Natural killer cell (primary cell): ENCODE data around the gene CKLF. TPM values are rescaled to one million over a fixed set of nuclear protein-coding genes. Genes with fewer than 3 reads are reported as not detected.

Source experiments
- ATAC-seq, 3 donors: fragments of 150-1000 bp in 2 of 3; fragments of 200-7000 bp in 1 of 3; cut with Tn5 transposase; 1 replicate in 1 of 3; 2 replicates in 2 of 3; pipeline ENCODE4 v1.10.0; 2021; ENCODE audit warnings: mild to moderate bottlenecking in 2 of 3, moderate library complexity in 2 of 3
- DNase-seq, 2 donors: peaks; one replicate each; pipeline versions ENCODE4 v3.0.0 to v3.0.0-alpha.2; 2013 to 2021; ENCODE audit warnings: mixed read lengths in 1 of 2
- H3K27ac ChIP-seq: one replicate; pipeline ENCODE4 v1.5.1; 2013; ENCODE audit warnings: mild to moderate bottlenecking, low read length
- H3K27me3 ChIP-seq: one replicate; pipeline ENCODE4 v1.6.1; 2013; ENCODE audit warnings: low read length; ENCODE audit not compliant: control insufficient read depth, insufficient read depth
- H3K36me3 ChIP-seq: one replicate; pipeline ENCODE4 v1.6.1; 2013; ENCODE audit warnings: low read length; ENCODE audit not compliant: control insufficient read depth, insufficient read depth
- H3K4me1 ChIP-seq: one replicate; pipeline ENCODE4 v1.6.1; 2013; ENCODE audit warnings: low read length; ENCODE audit not compliant: control insufficient read depth, insufficient read depth
- H3K4me3 ChIP-seq: one replicate; pipeline ENCODE4 v1.5.1; 2013; ENCODE audit warnings: low read length
- H3K9me3 ChIP-seq: one replicate; pipeline ENCODE4 v1.6.1; 2013; ENCODE audit warnings: low read length; ENCODE audit not compliant: control insufficient read depth, insufficient read depth
- H3K27ac Mint-ChIP-seq, 2 donors: one replicate each; pipeline ENCODE4 v1.8.0; 2022; ENCODE audit warnings: mild to moderate bottlenecking in 2 of 2, mixed read lengths in 2 of 2, moderate library complexity in 1 of 2
- H3K27me3 Mint-ChIP-seq, 2 donors: one replicate each; pipeline ENCODE4 v1.8.0; 2022; ENCODE audit warnings: low read depth in 2 of 2, mixed read lengths in 2 of 2
- H3K36me3 Mint-ChIP-seq: one replicate; pipeline ENCODE4 v1.8.0; 2022; ENCODE audit warnings: mixed read lengths
- H3K4me1 Mint-ChIP-seq, 2 donors: one replicate each; pipeline ENCODE4 v1.8.0; 2022; ENCODE audit warnings: mixed read lengths in 2 of 2
- H3K4me3 Mint-ChIP-seq: one replicate; pipeline ENCODE4 v1.8.0; 2022; ENCODE audit warnings: mild to moderate bottlenecking, moderate library complexity, mixed read lengths
- H3K9me3 Mint-ChIP-seq, 2 donors: one replicate each; pipeline ENCODE4 v1.8.0; 2022; ENCODE audit warnings: mixed read lengths in 2 of 2
- CTCF ChIP-seq: fragments of 200-600 bp; IDR thresholded peaks from one replicate; pipeline ENCODE4 v1.8.0; 2022; ENCODE audit warnings: antibody characterized with exemption
- WGBS: methylation state at CpG from one replicate; pipeline ENCODE4 v1.1.7; 2013; ENCODE audit warnings: missing lambda C conversion rate; ENCODE audit not compliant: insufficient coverage; 5-methylcytosine and 5-hydroxymethylcytosine counted together
- intact Hi-C: fragments of 100-400 bp; cut with micrococcal nuclease; formaldehyde crosslinking; loops from one replicate; pipeline ENCODE4 v1.14.2; 2022
- total RNA-seq, 4 donors: library from RNA; stranded (reverse); fragments of 120-200 nt in 1 of 4; gene quantifications; one replicate each; pipeline versions ENCODE4 v1.2.3 to v1.2.4, GENCODE V29; 2013 to 2022

Gene CKLF
- total RNA-seq, 3 donors from 2014 or later (not counting 1 experiment from before 2014, with no cell fraction given): 48.0 to 69.7 (median 54.6) TPM

GRCh38 chr16:66569827-66570405 is 17.5 kb downstream of the CKLF start:
- Histone ChIP-seq H3K4me1 (peaks cover 13% of the 10 kb centered on the region), H3K27me3 (no peaks in the 10 kb centered on the region), H3K4me3 (no peak overlapping the region), H3K9me3 (no peaks in the 10 kb centered on the region), H3K36me3 (peaks cover 28% of the 10 kb centered on the region), H3K27ac (no peak overlapping the region)
- TF ChIP-seq CTCF: no peak
- Mint-ChIP-seq H3K36me3 (peaks cover 8% of the 10 kb centered on the region), H3K9me3 (no peaks in the 10 kb centered on the region), H3K27ac (peak overlapping the region; percentile 71 to 72), H3K4me3 (no peak overlapping the region), H3K27me3 (no peaks in the 10 kb centered on the region), H3K4me1 (peaks cover 18 to 36% of the 10 kb centered on the region in 2 donors)
- intact Hi-C loops: no loop called here
- WGBS: 88% methylated on average over 2 of the region's 3 CpGs
- no peak for DNase-seq
- peak in 1 of 3 donors; percentile 42 for ATAC-seq

GRCh38 chr16:66572356-66572755 is 20.0 kb downstream of the CKLF start:
- Histone ChIP-seq H3K4me3 (no peak overlapping the region), H3K27me3 (no peaks in the 10 kb centered on the region), H3K36me3 (peaks cover 8% of the 10 kb centered on the region), H3K4me1 (peaks cover 13% of the 10 kb centered on the region), H3K9me3 (no peaks in the 10 kb centered on the region), H3K27ac (no peak overlapping the region)
- intact Hi-C loops: no loop called here
- 13% methylated on average over 2 of the region's 2 CpGs for whole genome bisulfite sequencing
- Mint-ChIP-seq H3K27ac (peak overlapping the region; percentile 71 to 72), H3K9me3 (no peaks in the 10 kb centered on the region), H3K4me1 (peaks cover 14 to 29% of the 10 kb centered on the region in 2 donors), H3K4me3 (no peak overlapping the region), H3K36me3 (peaks cover 5% of the 10 kb centered on the region), H3K27me3 (no peaks in the 10 kb centered on the region)
- DNase-seq (no peak), ATAC-seq (no peak)
- no peak for TF ChIP-seq CTCF

- H3K4me3 Mint-ChIP-seq: no peak overlapping the region
- TF ChIP-seq CTCF: no peak
These were observed 21.7 kb downstream of the CKLF start for GRCh38 chr16:66574081-66574480.

GRCh38 chr16:66574531-66574930 is 22.2 kb downstream of the CKLF start:
- no peaks in the 10 kb centered on the region for H3K9me3 ChIP-seq
- no peak overlapping the region for H3K4me3 Mint-ChIP-seq
- H3K36me3 ChIP-seq: peaks cover 3% of the 10 kb centered on the region
- no peaks in the 10 kb centered on the region for H3K36me3 Mint-ChIP-seq
- no peak overlapping the region for H3K27ac ChIP-seq
- H3K27ac Mint-ChIP-seq: no peak overlapping the region
- peaks cover 28 to 37% of the 10 kb centered on the region in 2 donors for H3K4me1 Mint-ChIP-seq
- no peaks in the 10 kb centered on the region for H3K9me3 Mint-ChIP-seq
- H3K27me3 Mint-ChIP-seq: peaks cover 12 to 16% of the 10 kb centered on the region in 2 donors
- ATAC-seq: no peak
- peaks cover 11% of the 10 kb centered on the region for H3K27me3 ChIP-seq
- intact Hi-C loops: no loop called here
- H3K4me1 ChIP-seq: peaks cover 25% of the 10 kb centered on the region
- no peak overlapping the region for H3K4me3 ChIP-seq
- TF ChIP-seq CTCF: no peak
- no peak for DNase-seq
- 89% methylated on average over 3 of the region's 3 CpGs for WGBS

More at GRCh38 chr16:66574081-66574480, 21.7 kb downstream of the CKLF start:
- ATAC-seq (no peak), DNase-seq (no peak)
- H3K27ac ChIP-seq: no peak overlapping the region
- peaks cover 24 to 37% of the 10 kb centered on the region in 2 donors for H3K4me1 Mint-ChIP-seq
- H3K27ac Mint-ChIP-seq: no peak overlapping the region
- peaks cover 3% of the 10 kb centered on the region for H3K36me3 ChIP-seq
- WGBS: 80% methylated on average over 1 of the region's 1 CpG
- peaks cover 21% of the 10 kb centered on the region for H3K4me1 ChIP-seq
- intact Hi-C loops: no loop called here
- H3K27me3 Mint-ChIP-seq: peaks cover 11 to 12% of the 10 kb centered on the region in 2 donors
- H3K9me3 ChIP-seq: no peaks in the 10 kb centered on the region
- H3K27me3 ChIP-seq: peaks cover 11% of the 10 kb centered on the region
- no peaks in the 10 kb centered on the region for H3K9me3 Mint-ChIP-seq
- H3K4me3 ChIP-seq: no peak overlapping the region
- no peaks in the 10 kb centered on the region for H3K36me3 Mint-ChIP-seq
